CD4-positive, alpha-beta T cell (primary cell): ENCODE results near the gene GRB14. TPM values are rescaled to one million over a fixed set of nuclear protein-coding genes. Genes with fewer than 3 reads are reported as not detected.

Experiments used
- ATAC-seq: fragments of 200-7000 bp; cut with Tn5 transposase; one replicate; pipeline ENCODE4 v1.10.0; 2022; ENCODE audit warnings: mild to moderate bottlenecking; ENCODE audit not compliant: poor library complexity
- CTCF ChIA-PET: fragments of 350-600 bp; sonication (Branson Sonifier 250); formaldehyde crosslinking; loops from one replicate; lab custom pipeline; 2021; ENCODE audit warnings: antibody characterized with exemption, inconsistent platforms; lab: Charles Lee
- POLR2A ChIA-PET: fragments of 350-600 bp; sonication (Branson Sonifier 250); formaldehyde crosslinking; loops from one replicate; lab custom pipeline; 2021; ENCODE audit warnings: antibody characterized with exemption, inconsistent platforms; lab: Charles Lee
- DNase-seq, 14 experiments: peaks; one replicate each; pipeline ENCODE4 v3.0.0-alpha.2; 2013 to 2020; ENCODE audit warnings: mixed read lengths in 2 of 14
- H3K27ac ChIP-seq, 2 donors: one replicate each; pipeline versions ENCODE4 v1.5.1 to v1.7.0; 2013; ENCODE audit warnings: low read length in 2 of 2, low read depth in 1 of 2, mild to moderate bottlenecking in 1 of 2
- H3K27me3 ChIP-seq, 2 experiments: 1 replicate in 1 of 2; 2 replicates in 1 of 2; pipeline versions ENCODE4 v1.6.1 to v1.7.0; 2013; ENCODE audit warnings: low read length in 2 of 2, control low read depth in 1 of 2, mild to moderate bottlenecking in 1 of 2, moderate library complexity in 1 of 2; ENCODE audit not compliant: insufficient read depth in 2 of 2, control insufficient read depth in 1 of 2
- H3K36me3 ChIP-seq: one replicate; pipeline ENCODE4 v1.6.1; 2013; ENCODE audit warnings: low read length, control low read depth; ENCODE audit not compliant: insufficient read depth
- H3K4me1 ChIP-seq: one replicate; pipeline ENCODE4 v1.6.1; 2013; ENCODE audit warnings: low read length, control low read depth; ENCODE audit not compliant: insufficient read depth
- H3K4me3 ChIP-seq: one replicate; pipeline ENCODE4 v1.5.1; 2013; ENCODE audit warnings: mild to moderate bottlenecking, low read length, moderate library complexity
- H3K9me3 ChIP-seq, 2 experiments: 1 replicate in 1 of 2; 2 replicates in 1 of 2; pipeline versions ENCODE4 v1.6.1 to v1.7.0; 2013; ENCODE audit warnings: low read length in 2 of 2, mild to moderate bottlenecking in 2 of 2, control low read depth in 1 of 2, moderate library complexity in 1 of 2; ENCODE audit not compliant: control insufficient read depth in 1 of 2, insufficient read depth in 1 of 2
- H3K27ac Mint-ChIP-seq: one replicate; pipeline ENCODE4 v1.8.0; 2020; ENCODE audit warnings: mixed read lengths
- H3K27me3 Mint-ChIP-seq: one replicate; pipeline ENCODE4 v1.8.0; 2021; ENCODE audit warnings: mixed read lengths
- H3K36me3 Mint-ChIP-seq: one replicate; pipeline ENCODE4 v1.8.0; 2021; ENCODE audit warnings: low read depth, mixed read lengths
- H3K4me1 Mint-ChIP-seq: one replicate; pipeline ENCODE4 v1.8.0; 2021; ENCODE audit warnings: low read depth, mixed read lengths
- H3K4me3 Mint-ChIP-seq: one replicate; pipeline ENCODE4 v1.8.0; 2020; ENCODE audit warnings: mild to moderate bottlenecking, mixed read lengths
- H3K9me3 Mint-ChIP-seq: one replicate; pipeline ENCODE4 v1.8.0; 2020; ENCODE audit warnings: mixed read lengths
- intact Hi-C, 2 experiments: fragments of 100-400 bp; cut with DNase I in 1 of 2; cut with micrococcal nuclease in 1 of 2; formaldehyde crosslinking; loops; one replicate each; pipeline versions ENCODE4 v1.15.1 to v1.9.0; 2023 to 2025; cut with DNase I, micrococcal nuclease
- total RNA-seq, 174 experiments: library from RNA in 2 of 174; stranded (reverse) in 2 of 174; gene quantifications; one replicate each; pipeline ENCODE4 v1.2.3 and lab custom pipeline; 2021 to 2026
- TF ChIP-seq, protein P1 (sequence below): fragments of 200-600 bp; IDR thresholded peaks from one replicate; pipeline ENCODE4 v1.8.0; 2022; ENCODE audit warnings: antibody characterized with exemption, mild to moderate bottlenecking

The GRB14 gene
- total RNA-seq, 2 experiments from 2014 or later: not detected

DNA sequence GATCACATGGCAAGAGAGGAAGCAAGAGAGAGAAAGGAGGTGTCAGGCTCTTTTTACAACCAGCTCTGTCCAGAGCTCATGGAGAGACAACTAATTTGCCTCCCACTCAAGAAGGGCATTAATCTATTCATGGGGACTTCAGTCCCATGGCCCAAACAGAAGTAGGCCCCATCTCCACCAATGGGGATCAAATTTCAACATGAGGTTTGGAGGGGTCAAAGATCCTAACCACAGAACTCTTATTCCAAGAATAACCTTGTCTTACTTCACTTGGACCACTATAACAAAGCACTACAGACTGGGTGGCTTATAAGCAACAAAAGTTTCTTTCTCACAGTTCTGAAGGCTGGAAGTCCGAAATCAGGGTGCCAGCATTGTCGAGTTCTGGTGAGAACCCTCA is 31.8 kb downstream of the GRB14 start:
- Mint-ChIP-seq H3K4me1 (no peaks in the 10 kb centered on the region), H3K27me3 (no peaks in the 10 kb centered on the region), H3K27ac (no peak overlapping the region), H3K4me3 (no peak overlapping the region), H3K9me3 (peaks cover 4% of the 10 kb centered on the region), H3K36me3 (no peaks in the 10 kb centered on the region)
- Histone ChIP-seq H3K27me3 (no peaks in the 10 kb centered on the region), H3K27ac (no peak overlapping the region), H3K4me1 (no peaks in the 10 kb centered on the region), H3K36me3 (no peaks in the 10 kb centered on the region), H3K4me3 (no peak overlapping the region), H3K9me3 (peaks cover 0 to 6% of the 10 kb centered on the region in 2 experiments)
- intact Hi-C loops: no loop called here
- CTCF ChIA-PET: no interaction called here
- DNase-seq: no peak
- no peak for ATAC-seq
- TF ChIP-seq, protein P1, sequence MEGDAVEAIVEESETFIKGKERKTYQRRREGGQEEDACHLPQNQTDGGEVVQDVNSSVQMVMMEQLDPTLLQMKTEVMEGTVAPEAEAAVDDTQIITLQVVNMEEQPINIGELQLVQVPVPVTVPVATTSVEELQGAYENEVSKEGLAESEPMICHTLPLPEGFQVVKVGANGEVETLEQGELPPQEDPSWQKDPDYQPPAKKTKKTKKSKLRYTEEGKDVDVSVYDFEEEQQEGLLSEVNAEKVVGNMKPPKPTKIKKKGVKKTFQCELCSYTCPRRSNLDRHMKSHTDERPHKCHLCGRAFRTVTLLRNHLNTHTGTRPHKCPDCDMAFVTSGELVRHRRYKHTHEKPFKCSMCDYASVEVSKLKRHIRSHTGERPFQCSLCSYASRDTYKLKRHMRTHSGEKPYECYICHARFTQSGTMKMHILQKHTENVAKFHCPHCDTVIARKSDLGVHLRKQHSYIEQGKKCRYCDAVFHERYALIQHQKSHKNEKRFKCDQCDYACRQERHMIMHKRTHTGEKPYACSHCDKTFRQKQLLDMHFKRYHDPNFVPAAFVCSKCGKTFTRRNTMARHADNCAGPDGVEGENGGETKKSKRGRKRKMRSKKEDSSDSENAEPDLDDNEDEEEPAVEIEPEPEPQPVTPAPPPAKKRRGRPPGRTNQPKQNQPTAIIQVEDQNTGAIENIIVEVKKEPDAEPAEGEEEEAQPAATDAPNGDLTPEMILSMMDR: no peak
- POLR2A ChIA-PET: no interaction called here

DNA sequence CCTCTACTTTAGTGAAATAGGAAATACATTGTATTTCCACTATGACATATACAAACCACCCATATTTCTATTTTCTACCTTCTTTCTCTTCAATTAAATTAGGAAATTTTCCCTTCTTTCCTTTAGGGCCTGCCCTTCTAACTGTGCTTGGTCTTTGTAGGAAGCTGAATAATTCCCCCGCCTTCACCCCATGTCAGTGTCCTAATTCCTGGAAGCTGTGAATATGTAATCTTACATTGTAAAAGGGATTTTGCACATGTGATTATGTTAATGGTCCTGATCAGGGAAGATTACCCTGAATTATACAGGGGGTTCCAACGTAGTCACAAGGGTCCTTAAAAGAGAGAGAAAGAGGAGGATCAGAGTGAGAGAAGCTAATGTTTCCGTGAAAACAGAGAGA is 40.2 kb downstream of the GRB14 start:
- ChIA-PET CTCF (no interaction called here), POLR2A (no interaction called here)
- Histone ChIP-seq H3K36me3 (no peaks in the 10 kb centered on the region), H3K27ac (no peak overlapping the region), H3K4me1 (no peaks in the 10 kb centered on the region), H3K4me3 (no peak overlapping the region), H3K9me3 (peaks cover 0 to 7% of the 10 kb centered on the region in 2 experiments), H3K27me3 (no peaks in the 10 kb centered on the region)
- Mint-ChIP-seq H3K36me3 (no peaks in the 10 kb centered on the region), H3K4me1 (no peaks in the 10 kb centered on the region), H3K4me3 (no peak overlapping the region), H3K27ac (no peak overlapping the region), H3K9me3 (no peaks in the 10 kb centered on the region), H3K27me3 (no peaks in the 10 kb centered on the region)
- ATAC-seq (no peak), DNase-seq (no peak)
- intact Hi-C loops: no loop called here
- TF ChIP-seq, protein P1: no peak

GRCh38 chr2:164574931-164575330 is 46.4 kb downstream of the GRB14 start:
- no peaks in the 10 kb centered on the region for H3K36me3 Mint-ChIP-seq
- H3K27ac Mint-ChIP-seq: no peak overlapping the region
- H3K27ac ChIP-seq: no peak overlapping the region
- H3K4me3 ChIP-seq: no peak overlapping the region
- H3K9me3 ChIP-seq: peaks cover 0 to 3% of the 10 kb centered on the region in 2 experiments
- DNase-seq (no peak), ATAC-seq (no peak)
- ChIA-PET CTCF (no interaction called here), POLR2A (no interaction called here)
- H3K27me3 ChIP-seq: no peaks in the 10 kb centered on the region
- no peak overlapping the region for H3K4me3 Mint-ChIP-seq
- H3K27me3 Mint-ChIP-seq: no peaks in the 10 kb centered on the region
- intact Hi-C loops: no loop called here
- H3K4me1 Mint-ChIP-seq: no peaks in the 10 kb centered on the region
- TF ChIP-seq, protein P1: no peak
- H3K4me1 ChIP-seq: no peaks in the 10 kb centered on the region
- no peaks in the 10 kb centered on the region for H3K36me3 ChIP-seq
- H3K9me3 Mint-ChIP-seq: no peaks in the 10 kb centered on the region
